GM12873 (cell line): ENCODE measurements around the gene IGIP.
A peak's percentile ranks its signal among the peaks of the same experiment; 100 is the strongest.

Experiments used
- CTCF ChIP-seq: IDR thresholded peaks from 2 replicates; pipeline ENCODE4 v1.5.1; 2012; ENCODE audit warnings: low read depth, mild to moderate bottlenecking, moderate library complexity, low read length, control low read depth; ENCODE audit not compliant: insufficient read depth; ENCODE audit errors: missing control alignments

The IGIP gene

GRCh38 chr5:140169410-140169809, 43.7 kb downstream of the IGIP start:
- TF ChIP-seq CTCF: peak; percentile 21

GRCh38 chr5:140172483-140172882, 46.7 kb downstream of the IGIP start:
- no peak for TF ChIP-seq CTCF

- TF ChIP-seq CTCF: no peak
Observed at GRCh38 chr5:140174014-140174413, 48.3 kb downstream of the IGIP start.

- no peak for TF ChIP-seq CTCF
Observed at GRCh38 chr5:140174465-140175366, 49.0 kb downstream of the IGIP start, which contains the start of gene CYSTM1. CYSTM1 (plus strand) TSS chr5:140175188; CDS start chr5:140194466, 19,278 bp downstream.

- TF ChIP-seq CTCF: peak; percentile 34
Observed at GRCh38 chr5:140175367-140176030, 49.8 kb downstream of the IGIP start.

GRCh38 chr5:140176031-140176387, 50.3 kb downstream of the IGIP start:
- TF ChIP-seq CTCF: no peak

- TF ChIP-seq CTCF: no peak
Observed at GRCh38 chr5:140178086-140178410, 52.3 kb downstream of the IGIP start.
